Dendritic cell treated with granulocyte-macrophage colony-stimulating factor and Interleukin-4, amounts not matched to agents 40 ng/mL and 50 ng/mL, for 4 days (primary cell): ENCODE measurements around the gene NRARP.

ENCODE experiments used
- H3K27ac Mint-ChIP-seq: one replicate; pipeline ENCODE4 v1.8.0; 2022; ENCODE audit warnings: mild to moderate bottlenecking, mixed read lengths
- H3K27me3 Mint-ChIP-seq: one replicate; pipeline ENCODE4 v1.8.0; 2022; ENCODE audit warnings: mild to moderate bottlenecking, mixed read lengths
- H3K36me3 Mint-ChIP-seq: one replicate; pipeline ENCODE4 v1.8.0; 2022; ENCODE audit warnings: low read depth, mixed read lengths
- H3K4me1 Mint-ChIP-seq: one replicate; pipeline ENCODE4 v1.8.0; 2022; ENCODE audit warnings: low read depth, mixed read lengths
- H3K4me3 Mint-ChIP-seq: one replicate; pipeline ENCODE4 v1.8.0; 2022; ENCODE audit warnings: mild to moderate bottlenecking, moderate library complexity, mixed read lengths
- H3K9me3 Mint-ChIP-seq: one replicate; pipeline ENCODE4 v1.8.0; 2022; ENCODE audit warnings: mixed read lengths
- intact Hi-C: fragments of 100-400 bp; cut with micrococcal nuclease; formaldehyde crosslinking; loops from one replicate; pipeline ENCODE4 v1.15.0; 2022

Gene NRARP

DNA sequence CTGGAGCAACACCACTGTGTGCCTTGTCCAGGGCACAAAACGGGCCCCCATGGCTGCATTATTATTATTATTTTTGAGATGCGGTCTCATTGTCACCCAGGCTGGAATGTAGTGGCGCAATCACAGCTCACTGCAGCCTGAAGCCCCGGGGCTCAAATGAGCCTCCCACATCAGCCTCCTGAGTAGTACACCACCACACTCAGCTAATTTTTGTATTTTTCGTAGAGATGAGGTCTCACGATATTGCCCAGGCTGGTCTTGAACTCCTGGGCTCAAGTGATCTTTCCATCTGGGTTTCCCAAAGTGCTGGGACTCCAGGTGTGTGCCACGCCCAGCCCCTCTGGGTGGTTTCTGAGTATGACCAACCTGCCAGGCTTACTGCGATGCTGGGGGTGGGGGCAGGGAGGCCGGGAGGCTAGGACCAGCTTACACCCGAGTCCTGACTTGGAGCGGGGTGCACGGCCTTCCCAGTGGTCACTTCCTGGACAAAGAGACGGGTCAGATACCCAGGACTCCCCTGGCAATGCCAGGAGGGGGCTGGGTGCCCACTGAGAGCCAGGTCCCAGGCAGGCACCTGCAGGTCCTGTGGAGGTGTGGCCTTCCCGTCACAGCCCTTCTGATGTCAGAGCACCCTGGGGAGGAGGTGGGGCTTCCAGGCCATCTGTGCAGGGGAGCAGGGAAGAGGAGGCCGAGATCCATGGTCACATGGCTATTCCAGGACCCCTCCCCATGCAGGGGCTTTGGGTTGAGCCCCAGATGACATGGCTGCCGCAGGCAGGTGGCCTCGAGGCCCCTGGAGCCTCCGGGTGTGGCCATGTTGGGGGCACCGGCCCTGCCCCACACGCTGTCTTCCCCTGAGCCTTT lies 8.3 kb upstream of the NRARP start:
- no peaks in the 10 kb centered on the region for H3K9me3 Mint-ChIP-seq
- H3K27ac Mint-ChIP-seq, result peak overlapping the region; percentile 51
- peaks cover 54% of the 10 kb centered on the region for H3K27me3 Mint-ChIP-seq
- no peak overlapping the region for H3K4me3 Mint-ChIP-seq
- peaks cover 31% of the 10 kb centered on the region for H3K4me1 Mint-ChIP-seq
- no peaks in the 10 kb centered on the region for H3K36me3 Mint-ChIP-seq
- intact Hi-C loops, result no loop called here

GRCh38 chr9:137309368-137310188 lies 7.5 kb upstream of the NRARP start:
- Mint-ChIP-seq H3K36me3 (no peaks in the 10 kb centered on the region), H3K27ac (peak overlapping the region; percentile 22), H3K4me1 (peaks cover 34% of the 10 kb centered on the region), H3K9me3 (no peaks in the 10 kb centered on the region), H3K27me3 (peaks cover 55% of the 10 kb centered on the region), H3K4me3 (no peak overlapping the region)
- intact Hi-C loops, result no loop called here

DNA sequence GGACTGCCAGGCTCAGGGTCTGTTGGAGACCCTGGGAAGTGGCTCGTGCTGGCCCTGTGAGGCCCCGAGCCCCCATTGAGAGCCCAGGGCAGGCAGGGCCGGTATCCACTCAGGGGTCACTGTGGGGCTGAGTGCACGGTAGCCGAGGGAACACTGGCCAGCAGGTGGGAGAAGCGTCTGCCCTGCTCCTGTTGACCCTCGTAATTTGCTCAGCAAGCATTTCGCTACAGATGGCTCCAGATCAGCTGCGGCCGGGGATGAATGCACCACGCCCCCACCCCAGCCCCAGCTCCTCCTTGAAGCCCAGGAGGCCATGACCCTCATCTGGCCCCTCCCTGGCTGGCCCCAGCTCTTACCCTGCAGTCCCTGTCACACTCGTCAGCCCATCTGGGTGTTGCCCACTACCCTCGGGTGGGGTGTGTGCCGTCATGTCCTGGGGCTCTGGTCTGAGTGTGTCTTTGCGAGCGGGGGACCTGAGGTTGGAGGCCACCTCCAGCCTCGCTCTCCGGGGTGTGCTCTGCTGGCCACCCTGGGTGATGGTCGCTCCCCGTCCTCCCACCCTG lies 6.1 kb upstream of the NRARP start:
- H3K27me3 Mint-ChIP-seq, result peaks cover 60% of the 10 kb centered on the region
- peaks cover 43% of the 10 kb centered on the region for H3K4me1 Mint-ChIP-seq
- H3K9me3 Mint-ChIP-seq, result no peaks in the 10 kb centered on the region
- intact Hi-C loops, result no loop called here
- H3K27ac Mint-ChIP-seq, result peak overlapping the region; percentile 64
- H3K4me3 Mint-ChIP-seq, result no peak overlapping the region
- no peaks in the 10 kb centered on the region for H3K36me3 Mint-ChIP-seq

- peaks cover 61% of the 10 kb centered on the region for H3K27me3 Mint-ChIP-seq
- peak overlapping the region; percentile 64 for H3K27ac Mint-ChIP-seq
- H3K36me3 Mint-ChIP-seq, result no peaks in the 10 kb centered on the region
- no peaks in the 10 kb centered on the region for H3K9me3 Mint-ChIP-seq
- H3K4me3 Mint-ChIP-seq, result peak overlapping the region; percentile 67
- peaks cover 44% of the 10 kb centered on the region for H3K4me1 Mint-ChIP-seq
- intact Hi-C loops, result no loop called here
Observed at GRCh38 chr9:137307255-137308056, 5.4 kb upstream of the NRARP start.

- intact Hi-C loops, result no loop called here
- Mint-ChIP-seq H3K4me1 (peaks cover 44% of the 10 kb centered on the region), H3K9me3 (no peaks in the 10 kb centered on the region), H3K36me3 (no peaks in the 10 kb centered on the region), H3K27ac (peak overlapping the region; percentile 64), H3K27me3 (peaks cover 61% of the 10 kb centered on the region), H3K4me3 (peak overlapping the region; percentile 67)
Observed at GRCh38 chr9:137306850-137307254, 4.8 kb upstream of the NRARP start.

DNA sequence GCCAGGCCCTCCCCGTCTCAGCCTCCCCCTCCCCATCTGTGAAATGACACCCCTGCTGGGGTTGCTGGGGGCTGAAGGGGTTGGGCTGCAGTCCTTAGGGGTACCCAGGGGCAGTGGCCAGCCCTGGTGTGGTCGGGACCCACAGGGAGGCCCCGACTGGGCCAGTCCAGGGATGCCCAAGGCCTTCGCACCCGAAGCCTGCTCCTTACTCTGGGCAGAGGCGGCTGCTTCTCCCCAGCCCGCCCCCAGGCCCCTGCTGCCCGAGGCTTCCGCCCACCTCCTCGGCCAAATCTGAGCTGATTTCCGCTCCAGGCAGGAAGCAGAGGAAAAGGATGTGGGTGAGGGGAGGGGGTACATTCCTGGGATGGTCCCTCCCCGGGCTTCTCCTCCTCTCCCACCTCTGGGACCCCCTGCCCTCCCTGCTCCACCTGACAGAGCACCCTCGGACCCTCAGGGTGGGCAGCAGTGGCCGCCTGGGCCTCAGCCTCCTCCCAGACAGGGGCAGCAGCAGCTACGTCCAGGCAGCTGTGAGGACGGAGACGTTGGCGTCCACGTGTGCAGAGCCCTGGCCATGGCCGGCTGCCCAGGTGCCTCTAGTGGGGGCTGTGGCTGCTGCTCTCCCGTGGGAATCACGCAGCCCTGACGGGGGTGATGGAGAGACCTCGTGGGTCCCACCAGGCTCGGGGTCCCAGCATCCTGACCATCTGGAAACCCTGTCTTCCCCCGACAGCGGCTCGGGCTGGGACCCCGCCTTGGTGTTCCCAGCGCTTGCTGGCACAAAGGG lies 4.2 kb upstream of the NRARP start:
- Mint-ChIP-seq H3K4me1 (peaks cover 48% of the 10 kb centered on the region), H3K4me3 (no peak overlapping the region), H3K27me3 (peaks cover 65% of the 10 kb centered on the region), H3K27ac (peak overlapping the region; percentile 64), H3K9me3 (no peaks in the 10 kb centered on the region), H3K36me3 (no peaks in the 10 kb centered on the region)
- intact Hi-C loops, result no loop called here

GRCh38 chr9:137305798-137306065 lies 3.7 kb upstream of the NRARP start:
- Mint-ChIP-seq H3K27ac (peak overlapping the region; percentile 32), H3K9me3 (no peaks in the 10 kb centered on the region), H3K4me1 (peaks cover 51% of the 10 kb centered on the region), H3K27me3 (peaks cover 69% of the 10 kb centered on the region), H3K36me3 (no peaks in the 10 kb centered on the region), H3K4me3 (no peak overlapping the region)
- intact Hi-C loops, result no loop called here

GRCh38 chr9:137305060-137305797 lies 3.2 kb upstream of the NRARP start:
- no peaks in the 10 kb centered on the region for H3K9me3 Mint-ChIP-seq
- H3K4me3 Mint-ChIP-seq, result no peak overlapping the region
- peaks cover 53% of the 10 kb centered on the region for H3K4me1 Mint-ChIP-seq
- peak overlapping the region; percentile 32 for H3K27ac Mint-ChIP-seq
- H3K36me3 Mint-ChIP-seq, result no peaks in the 10 kb centered on the region
- intact Hi-C loops, result no loop called here
- H3K27me3 Mint-ChIP-seq, result peaks cover 69% of the 10 kb centered on the region

GRCh38 chr9:137304383-137305059 lies 2.5 kb upstream of the NRARP start:
- Mint-ChIP-seq H3K9me3 (no peaks in the 10 kb centered on the region), H3K27ac (no peak overlapping the region), H3K4me1 (peaks cover 53% of the 10 kb centered on the region), H3K36me3 (no peaks in the 10 kb centered on the region), H3K27me3 (peaks cover 67% of the 10 kb centered on the region), H3K4me3 (no peak overlapping the region)
- intact Hi-C loops, result no loop called here

- H3K27ac Mint-ChIP-seq, result peak overlapping the region; percentile 63
- peaks cover 69% of the 10 kb centered on the region for H3K27me3 Mint-ChIP-seq
- no peaks in the 10 kb centered on the region for H3K9me3 Mint-ChIP-seq
- no peak overlapping the region for H3K4me3 Mint-ChIP-seq
- H3K36me3 Mint-ChIP-seq, result no peaks in the 10 kb centered on the region
- intact Hi-C loops, result no loop called here
- peaks cover 53% of the 10 kb centered on the region for H3K4me1 Mint-ChIP-seq
Observed at GRCh38 chr9:137303893-137304382, 1.9 kb upstream of the NRARP start.

GRCh38 chr9:137303151-137303892 lies 1.3 kb upstream of the NRARP start:
- Mint-ChIP-seq H3K36me3 (no peaks in the 10 kb centered on the region), H3K27ac (peak overlapping the region; percentile 63), H3K4me3 (peak overlapping the region; percentile 23), H3K27me3 (peaks cover 70% of the 10 kb centered on the region), H3K9me3 (no peaks in the 10 kb centered on the region), H3K4me1 (peaks cover 52% of the 10 kb centered on the region)
- intact Hi-C loops, result no loop called here
